ENCODE data around the gene PLA2G6. TPM values are rescaled to one million over a fixed set of nuclear protein-coding genes. Genes with fewer than 3 reads are reported as not detected.

PLA2G6 gene
- total and polyA plus RNA-seq, 3 donors from 2014 or later, result 89.4 to 135 (median 122) TPM

GRCh38 chr22:38073150-38074130 is 108.2 kb downstream of the PLA2G6 start:
- Histone ChIP-seq H3K9me3 (no peaks in the 10 kb centered on the region), H3K4me1 (peaks cover 20% of the 10 kb centered on the region), H3K27me3 (no peaks in the 10 kb centered on the region), H3K27ac (peak overlapping the region in 1 of 2 donors; percentile 84), H3K36me3 (ENCODE audit: low read depth, missing control alignments) (no peaks in the 10 kb centered on the region), H3K4me3 (no peak overlapping the region)
- TF ChIP-seq, protein P1, sequence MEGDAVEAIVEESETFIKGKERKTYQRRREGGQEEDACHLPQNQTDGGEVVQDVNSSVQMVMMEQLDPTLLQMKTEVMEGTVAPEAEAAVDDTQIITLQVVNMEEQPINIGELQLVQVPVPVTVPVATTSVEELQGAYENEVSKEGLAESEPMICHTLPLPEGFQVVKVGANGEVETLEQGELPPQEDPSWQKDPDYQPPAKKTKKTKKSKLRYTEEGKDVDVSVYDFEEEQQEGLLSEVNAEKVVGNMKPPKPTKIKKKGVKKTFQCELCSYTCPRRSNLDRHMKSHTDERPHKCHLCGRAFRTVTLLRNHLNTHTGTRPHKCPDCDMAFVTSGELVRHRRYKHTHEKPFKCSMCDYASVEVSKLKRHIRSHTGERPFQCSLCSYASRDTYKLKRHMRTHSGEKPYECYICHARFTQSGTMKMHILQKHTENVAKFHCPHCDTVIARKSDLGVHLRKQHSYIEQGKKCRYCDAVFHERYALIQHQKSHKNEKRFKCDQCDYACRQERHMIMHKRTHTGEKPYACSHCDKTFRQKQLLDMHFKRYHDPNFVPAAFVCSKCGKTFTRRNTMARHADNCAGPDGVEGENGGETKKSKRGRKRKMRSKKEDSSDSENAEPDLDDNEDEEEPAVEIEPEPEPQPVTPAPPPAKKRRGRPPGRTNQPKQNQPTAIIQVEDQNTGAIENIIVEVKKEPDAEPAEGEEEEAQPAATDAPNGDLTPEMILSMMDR (IDR thresholded peaks at IDR 0.05), result no peak
- no peak for TF ChIP-seq POLR2A (IDR thresholded peaks at IDR 0.05)
- WGBS, 2 donors, result 78 to 80% methylated on average over 21 to 28 of the region's 28 CpGs
- intact Hi-C loops (cut with DNase I; ENCODE audit: low total_unique reads), result no loop called here
- DNase-seq, result no peak

DNA sequence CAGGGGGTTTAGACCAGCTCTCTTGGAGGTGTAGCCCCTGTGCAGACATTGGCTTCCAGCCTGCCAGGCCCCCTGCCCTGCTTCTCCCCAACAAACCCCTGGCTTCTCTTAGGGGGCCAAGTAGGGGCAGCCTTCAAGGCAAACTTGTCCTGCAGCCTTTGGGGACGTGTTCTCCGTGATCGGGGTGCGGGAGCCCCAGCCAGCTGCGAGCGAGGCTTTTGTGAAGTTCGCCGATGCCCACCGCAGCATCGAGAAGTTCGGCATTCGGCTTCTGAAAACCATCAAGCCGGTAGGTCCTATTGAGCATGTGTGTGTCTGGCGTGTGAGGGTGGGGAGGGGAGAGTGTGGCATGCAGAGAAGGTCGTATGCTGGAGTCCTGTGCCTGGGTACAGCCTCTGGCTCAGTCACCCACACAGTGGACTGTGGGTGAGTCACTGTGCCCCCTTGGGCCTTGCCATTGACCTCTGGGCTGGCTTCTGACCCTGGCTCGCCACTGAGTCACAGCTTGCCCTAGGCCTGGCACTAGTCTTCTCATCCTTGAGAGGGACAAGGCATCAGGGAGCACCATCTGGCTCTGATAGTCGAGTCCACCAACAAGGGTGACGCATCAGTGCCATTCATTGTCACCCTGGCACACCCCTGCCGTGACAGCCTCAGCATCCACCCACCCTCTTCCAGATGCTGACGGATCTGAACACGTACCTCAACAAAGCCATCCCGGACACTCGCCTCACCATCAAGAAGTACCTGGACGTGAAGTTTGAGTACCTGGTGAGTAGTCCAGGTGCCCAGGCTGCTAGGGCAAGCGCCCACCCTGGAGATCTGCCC is 109.1 kb downstream of the PLA2G6 start:
- intact Hi-C loops (cut with DNase I; ENCODE audit: low total_unique reads), result no loop called here
- H3K36me3 ChIP-seq (ENCODE audit: low read depth, missing control alignments), result no peaks in the 10 kb centered on the region
- 90 to 94% methylated on average over 16 to 25 of the region's 25 CpGs for WGBS, 2 donors

DNA sequence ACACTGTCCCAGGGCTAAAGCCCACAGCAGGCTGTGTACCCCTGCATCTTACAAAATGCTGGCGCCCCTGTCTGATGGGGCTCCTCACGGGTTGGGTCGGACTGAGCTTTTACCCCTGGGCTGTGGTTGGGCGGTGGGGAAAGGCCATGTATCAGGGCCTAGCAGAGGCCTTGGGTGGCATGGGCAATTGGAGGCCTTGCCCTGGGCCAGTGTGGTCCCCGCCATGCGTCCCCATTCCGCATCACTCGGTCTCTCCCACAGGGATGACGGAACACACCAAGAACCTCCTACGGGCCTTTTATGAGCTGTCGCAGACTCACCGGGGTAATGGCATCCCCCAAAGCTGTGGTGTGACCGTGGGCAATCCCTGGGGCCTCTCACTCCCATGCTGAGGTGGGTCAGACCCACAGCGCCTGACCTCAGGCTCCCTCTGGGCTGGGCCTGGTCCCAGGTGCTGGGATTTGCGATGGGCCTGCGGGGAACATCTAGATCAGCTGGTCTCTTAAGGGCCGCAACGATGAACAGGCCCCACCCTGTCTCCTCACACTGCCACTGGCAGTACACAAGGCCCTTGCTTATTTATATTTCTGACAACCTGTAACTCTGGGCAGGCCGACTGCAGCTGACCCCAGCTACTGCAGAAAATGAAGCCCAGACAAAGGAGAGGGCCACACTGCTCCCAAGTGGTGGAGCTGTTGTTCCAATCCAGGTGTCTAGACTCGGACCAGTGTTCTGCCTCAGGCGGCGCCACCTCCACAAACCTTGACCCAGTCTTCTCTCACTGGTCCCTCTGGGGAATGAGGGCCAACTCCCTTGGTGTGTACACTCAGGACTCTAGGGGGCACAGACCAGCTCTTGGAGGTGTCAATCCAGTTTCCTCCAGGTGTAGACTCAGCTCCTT is 110.0 kb downstream of the PLA2G6 start:
- H3K9me3 ChIP-seq, result no peaks in the 10 kb centered on the region
- no peak overlapping the region for H3K27ac ChIP-seq
- 87 to 89% methylated on average over 21 to 22 of the region's 22 CpGs for WGBS, 2 donors
- intact Hi-C loops (cut with DNase I; ENCODE audit: low total_unique reads), result no loop called here
- TF ChIP-seq, protein P1 (IDR thresholded peaks at IDR 0.05), result no peak
- TF ChIP-seq POLR2A (IDR thresholded peaks at IDR 0.05), result no peak
- H3K27me3 ChIP-seq, result no peaks in the 10 kb centered on the region
- no peak for DNase-seq
- H3K4me1 ChIP-seq, result peaks cover 27% of the 10 kb centered on the region
- H3K4me3 ChIP-seq, result no peak overlapping the region
- no peaks in the 10 kb centered on the region for H3K36me3 ChIP-seq (ENCODE audit: low read depth, missing control alignments)

More for the DNA sequence above, 109.1 kb downstream of the PLA2G6 start:
- Histone ChIP-seq H3K4me3 (no peak overlapping the region), H3K27me3 (no peaks in the 10 kb centered on the region), H3K27ac (no peak overlapping the region), H3K9me3 (no peaks in the 10 kb centered on the region), H3K4me1 (peaks cover 21% of the 10 kb centered on the region)
- TF ChIP-seq, protein P1 (IDR thresholded peaks at IDR 0.05), result no peak
- TF ChIP-seq POLR2A (IDR thresholded peaks at IDR 0.05), result no peak
- DNase-seq, result no peak

DNA sequence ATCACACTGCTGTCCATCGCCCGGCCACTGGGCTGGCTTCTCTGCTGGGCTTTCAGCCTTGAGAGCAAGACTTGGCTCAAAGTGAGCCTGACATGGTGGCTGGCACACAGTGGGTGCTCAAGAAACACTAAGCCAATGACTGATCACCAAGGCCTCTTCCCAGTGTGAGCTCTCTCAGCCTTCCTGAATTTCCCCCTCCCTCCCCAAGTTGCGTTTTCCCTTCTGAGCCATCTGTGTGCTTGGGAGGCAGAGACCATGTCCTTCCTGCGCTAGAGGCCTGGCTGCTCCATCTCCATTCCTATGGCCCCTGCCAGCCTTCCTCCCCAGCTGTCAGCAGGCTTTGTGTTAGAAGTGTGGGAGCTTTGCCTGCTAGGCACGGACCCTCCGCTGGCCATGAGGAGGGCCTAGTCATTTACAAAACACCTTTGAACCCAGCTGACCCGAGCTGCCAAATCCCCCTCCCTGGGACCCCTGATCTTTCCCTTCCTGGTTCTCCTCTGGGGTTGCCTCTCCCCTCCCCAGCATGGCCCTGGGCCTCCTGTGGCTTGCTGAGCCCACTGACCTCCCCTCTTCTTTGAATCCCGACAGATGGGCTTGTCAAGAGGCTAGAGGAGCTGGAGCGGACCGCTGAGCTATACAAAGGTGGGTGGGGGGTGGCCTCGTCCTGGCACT is 111.2 kb downstream of the PLA2G6 start:
- Histone ChIP-seq H3K4me1 (peaks cover 21% of the 10 kb centered on the region), H3K4me3 (no peak overlapping the region), H3K27me3 (no peaks in the 10 kb centered on the region), H3K36me3 (ENCODE audit: low read depth, missing control alignments) (no peaks in the 10 kb centered on the region), H3K27ac (peak overlapping the region; percentile 75 to 86), H3K9me3 (no peaks in the 10 kb centered on the region)
- DNase-seq, result no peak
- intact Hi-C loops (cut with DNase I; ENCODE audit: low total_unique reads), result no loop called here
- TF ChIP-seq, protein P1 (IDR thresholded peaks at IDR 0.05), result no peak
- no peak for TF ChIP-seq POLR2A (IDR thresholded peaks at IDR 0.05)
- 80 to 88% methylated on average over 10 to 11 of the region's 11 CpGs for WGBS, 2 donors
